ENCODE results near the gene CATSPERB.
"Not testable (repeated sequence)": the region's sequence is repeated elsewhere in the genome, so short reads cannot be mapped to it uniquely, and the experiment has no call there.

The CATSPERB gene

GRCh38 chr14:91577632-91578233 is 154.2 kb downstream of the CATSPERB start:
- no peak for DNase-seq (ENCODE audit: low read depth)

GRCh38 chr14:91575469-91576208 is 156.2 kb downstream of the CATSPERB start:
- no peak for DNase-seq (ENCODE audit: low read depth)

- peak; percentile 53 for DNase-seq (ENCODE audit: low read depth)
Measured at GRCh38 chr14:91573894-91574837, 157.7 kb downstream of the CATSPERB start.

- no peak for DNase-seq (ENCODE audit: low read depth)
Measured at GRCh38 chr14:91573528-91573893, 158.4 kb downstream of the CATSPERB start.

- no peak for DNase-seq (ENCODE audit: low read depth)
Measured at GRCh38 chr14:91570021-91570420, 161.9 kb downstream of the CATSPERB start.

GRCh38 chr14:91569301-91569700 is 162.6 kb downstream of the CATSPERB start:
- no peak for DNase-seq (ENCODE audit: low read depth)

GRCh38 chr14:91568626-91569025 is 163.3 kb downstream of the CATSPERB start:
- DNase-seq (ENCODE audit: low read depth): no peak

GRCh38 chr14:91567827-91568226 is 164.1 kb downstream of the CATSPERB start:
- not testable (repeated sequence) for DNase-seq (ENCODE audit: low read depth)

GRCh38 chr14:91555531-91555930 is 176.4 kb downstream of the CATSPERB start:
- DNase-seq (ENCODE audit: low read depth): no peak

- DNase-seq (ENCODE audit: low read depth): no peak
Measured at GRCh38 chr14:91554535-91555332, 177.2 kb downstream of the CATSPERB start.

- DNase-seq (ENCODE audit: low read depth): no peak
Measured at GRCh38 chr14:91548108-91548507, 183.8 kb downstream of the CATSPERB start.

GRCh38 chr14:91545946-91546716 is 185.8 kb downstream of the CATSPERB start:
- no peak for DNase-seq (ENCODE audit: low read depth)

- DNase-seq (ENCODE audit: low read depth): no peak
Measured at GRCh38 chr14:91545204-91545603, 186.7 kb downstream of the CATSPERB start.

- no peak for DNase-seq (ENCODE audit: low read depth)
Measured at GRCh38 chr14:91536327-91536726, 195.6 kb downstream of the CATSPERB start.

GRCh38 chr14:91534059-91534458 is 197.8 kb downstream of the CATSPERB start:
- DNase-seq (ENCODE audit: low read depth): not testable (repeated sequence)

- no peak for DNase-seq (ENCODE audit: low read depth)
Measured at GRCh38 chr14:91533623-91534022, 198.3 kb downstream of the CATSPERB start.

Measured in stimulated activated CD8-positive, alpha-beta memory T cell treated with anti-CD3 and anti-CD28 coated beads, Interleukin-15, amount 100 ng/mL, for 1 hour (primary cell).